Uterus (tissue), 2 donors: Measurements from ENCODE around the gene OTOP3.
"Not testable (repeated sequence)": the region's sequence is repeated elsewhere in the genome, so short reads cannot be mapped to it uniquely, and the experiment has no call there.

Source experiments
- POLR2A ChIP-seq, 2 donors: fragments of 450-650 bp; IDR thresholded peaks; one replicate each; pipeline ENCODE4 v1.6.1; 2016; ENCODE audit warnings: antibody characterized with exemption in 2 of 2, mild to moderate bottlenecking in 1 of 2, moderate library complexity in 1 of 2
- TF ChIP-seq, protein P1 (sequence below), 4 experiments: fragments of 200-600 bp in 2 of 4; fragments of 450-650 bp in 2 of 4; sonication (generic) in 2 of 4; IDR thresholded peaks; one replicate each; pipeline ENCODE4 v1.5.1; 2016 to 2019; ENCODE audit warnings: antibody characterized with exemption in 4 of 4, mild to moderate bottlenecking in 2 of 4, moderate library complexity in 1 of 4

GRCh38 chr17:74911423-74911822 lies 24.3 kb upstream of the OTOP3 start:
- not testable (repeated sequence) for TF ChIP-seq POLR2A (IDR thresholded peaks at IDR 0.05)
- TF ChIP-seq, protein P1, sequence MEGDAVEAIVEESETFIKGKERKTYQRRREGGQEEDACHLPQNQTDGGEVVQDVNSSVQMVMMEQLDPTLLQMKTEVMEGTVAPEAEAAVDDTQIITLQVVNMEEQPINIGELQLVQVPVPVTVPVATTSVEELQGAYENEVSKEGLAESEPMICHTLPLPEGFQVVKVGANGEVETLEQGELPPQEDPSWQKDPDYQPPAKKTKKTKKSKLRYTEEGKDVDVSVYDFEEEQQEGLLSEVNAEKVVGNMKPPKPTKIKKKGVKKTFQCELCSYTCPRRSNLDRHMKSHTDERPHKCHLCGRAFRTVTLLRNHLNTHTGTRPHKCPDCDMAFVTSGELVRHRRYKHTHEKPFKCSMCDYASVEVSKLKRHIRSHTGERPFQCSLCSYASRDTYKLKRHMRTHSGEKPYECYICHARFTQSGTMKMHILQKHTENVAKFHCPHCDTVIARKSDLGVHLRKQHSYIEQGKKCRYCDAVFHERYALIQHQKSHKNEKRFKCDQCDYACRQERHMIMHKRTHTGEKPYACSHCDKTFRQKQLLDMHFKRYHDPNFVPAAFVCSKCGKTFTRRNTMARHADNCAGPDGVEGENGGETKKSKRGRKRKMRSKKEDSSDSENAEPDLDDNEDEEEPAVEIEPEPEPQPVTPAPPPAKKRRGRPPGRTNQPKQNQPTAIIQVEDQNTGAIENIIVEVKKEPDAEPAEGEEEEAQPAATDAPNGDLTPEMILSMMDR (IDR thresholded peaks at IDR 0.05) = not testable (repeated sequence)
